ENCODE measurements around the gene BBX.

DNA sequence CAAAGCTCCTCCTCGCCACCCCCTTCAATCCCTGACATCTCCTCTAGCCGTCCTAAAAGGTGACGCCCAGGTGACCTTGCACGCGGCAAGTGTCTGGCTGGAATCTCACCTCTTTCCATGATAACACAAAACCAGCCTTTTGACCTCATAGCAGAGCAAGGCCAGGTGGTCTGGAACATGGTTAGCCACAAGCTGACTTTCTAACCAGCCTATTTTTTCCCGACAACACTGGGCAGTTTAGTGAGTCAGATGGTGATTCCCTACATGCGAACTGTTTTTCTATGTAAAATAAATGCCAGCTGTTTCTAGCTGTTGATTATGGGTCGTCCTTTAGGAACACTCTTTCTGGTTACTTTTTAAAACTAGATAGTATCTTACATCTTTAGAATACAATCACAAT lies 325.0 kb downstream of the BBX start:
- no peak for TF ChIP-seq KDM5B (CRISPR knock-in tag; IDR thresholded peaks at IDR 0.05; ENCODE audit: borderline replicate concordance)
- TF ChIP-seq, protein P1, sequence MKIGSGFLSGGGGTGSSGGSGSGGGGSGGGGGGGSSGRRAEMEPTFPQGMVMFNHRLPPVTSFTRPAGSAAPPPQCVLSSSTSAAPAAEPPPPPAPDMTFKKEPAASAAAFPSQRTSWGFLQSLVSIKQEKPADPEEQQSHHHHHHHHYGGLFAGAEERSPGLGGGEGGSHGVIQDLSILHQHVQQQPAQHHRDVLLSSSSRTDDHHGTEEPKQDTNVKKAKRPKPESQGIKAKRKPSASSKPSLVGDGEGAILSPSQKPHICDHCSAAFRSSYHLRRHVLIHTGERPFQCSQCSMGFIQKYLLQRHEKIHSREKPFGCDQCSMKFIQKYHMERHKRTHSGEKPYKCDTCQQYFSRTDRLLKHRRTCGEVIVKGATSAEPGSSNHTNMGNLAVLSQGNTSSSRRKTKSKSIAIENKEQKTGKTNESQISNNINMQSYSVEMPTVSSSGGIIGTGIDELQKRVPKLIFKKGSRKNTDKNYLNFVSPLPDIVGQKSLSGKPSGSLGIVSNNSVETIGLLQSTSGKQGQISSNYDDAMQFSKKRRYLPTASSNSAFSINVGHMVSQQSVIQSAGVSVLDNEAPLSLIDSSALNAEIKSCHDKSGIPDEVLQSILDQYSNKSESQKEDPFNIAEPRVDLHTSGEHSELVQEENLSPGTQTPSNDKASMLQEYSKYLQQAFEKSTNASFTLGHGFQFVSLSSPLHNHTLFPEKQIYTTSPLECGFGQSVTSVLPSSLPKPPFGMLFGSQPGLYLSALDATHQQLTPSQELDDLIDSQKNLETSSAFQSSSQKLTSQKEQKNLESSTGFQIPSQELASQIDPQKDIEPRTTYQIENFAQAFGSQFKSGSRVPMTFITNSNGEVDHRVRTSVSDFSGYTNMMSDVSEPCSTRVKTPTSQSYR (CRISPR knock-in tag; IDR thresholded peaks at IDR 0.05; ENCODE audit: borderline replicate concordance) = no peak
- TF ChIP-seq NR2C2 (CRISPR knock-in tag; IDR thresholded peaks at IDR 0.05; ENCODE audit: borderline replicate concordance) = no peak
- no peak for TF ChIP-seq ZFP36 (IDR thresholded peaks at IDR 0.05; ENCODE audit: borderline replicate concordance, low read depth, low read length, partially characterized antibody)
- no peak for TF ChIP-seq PRPF4 (IDR thresholded peaks at IDR 0.05; ENCODE audit: low read depth, low read length, poor library complexity, severe bottlenecking)
- no peak for TF ChIP-seq PHF8 (CRISPR knock-in tag; IDR thresholded peaks at IDR 0.05)
- TF ChIP-seq SAFB2 (CRISPR knock-in tag; IDR thresholded peaks at IDR 0.05; ENCODE audit: borderline replicate concordance, low read depth) = no peak
